Measurements from ENCODE around the gene RCCD1.

Gene RCCD1

GRCh38 chr15:90994059-90994416 is 39.4 kb downstream of the RCCD1 start:
- no peak for DNase-seq (ENCODE audit: low read depth)
- H3K4me3 ChIP-seq (ENCODE audit: low read depth, low read length) = peak overlapping the region; percentile 93

- peak within 1 kb of the TSS; percentile 93 for H3K4me3 ChIP-seq (ENCODE audit: low read depth, low read length)
- peak; percentile 92 for DNase-seq (ENCODE audit: low read depth)
These were observed 40.0 kb downstream of the RCCD1 start, which contains the start of gene PRC1 for GRCh38 chr15:90994417-90995311. TSS of gene PRC1 (minus strand) at chr15:90994535. CDS start at chr15:90994417, 118 bp downstream.

- no peak overlapping the region for H3K4me3 ChIP-seq (ENCODE audit: low read depth, low read length)
- no peak for DNase-seq (ENCODE audit: low read depth)
These were observed 44.1 kb downstream of the RCCD1 start for GRCh38 chr15:90998737-90999136.

GRCh38 chr15:91001209-91001608 is 46.5 kb downstream of the RCCD1 start:
- H3K4me3 ChIP-seq (ENCODE audit: low read depth, low read length) = no peak overlapping the region
- DNase-seq (ENCODE audit: low read depth) = no peak

GRCh38 chr15:91007266-91007665 is 52.6 kb downstream of the RCCD1 start:
- DNase-seq (ENCODE audit: low read depth) = no peak
- H3K4me3 ChIP-seq (ENCODE audit: low read depth, low read length) = no peak overlapping the region

All from skeletal muscle cell (primary cell).